Measurements from ENCODE around the gene JAZF1. TPM values are rescaled to one million over a fixed set of nuclear protein-coding genes. Genes with fewer than 3 reads are reported as not detected.

The JAZF1 gene
- total RNA-seq, 2 experiments from 2014 or later = 3.3 to 4.0 TPM

DNA sequence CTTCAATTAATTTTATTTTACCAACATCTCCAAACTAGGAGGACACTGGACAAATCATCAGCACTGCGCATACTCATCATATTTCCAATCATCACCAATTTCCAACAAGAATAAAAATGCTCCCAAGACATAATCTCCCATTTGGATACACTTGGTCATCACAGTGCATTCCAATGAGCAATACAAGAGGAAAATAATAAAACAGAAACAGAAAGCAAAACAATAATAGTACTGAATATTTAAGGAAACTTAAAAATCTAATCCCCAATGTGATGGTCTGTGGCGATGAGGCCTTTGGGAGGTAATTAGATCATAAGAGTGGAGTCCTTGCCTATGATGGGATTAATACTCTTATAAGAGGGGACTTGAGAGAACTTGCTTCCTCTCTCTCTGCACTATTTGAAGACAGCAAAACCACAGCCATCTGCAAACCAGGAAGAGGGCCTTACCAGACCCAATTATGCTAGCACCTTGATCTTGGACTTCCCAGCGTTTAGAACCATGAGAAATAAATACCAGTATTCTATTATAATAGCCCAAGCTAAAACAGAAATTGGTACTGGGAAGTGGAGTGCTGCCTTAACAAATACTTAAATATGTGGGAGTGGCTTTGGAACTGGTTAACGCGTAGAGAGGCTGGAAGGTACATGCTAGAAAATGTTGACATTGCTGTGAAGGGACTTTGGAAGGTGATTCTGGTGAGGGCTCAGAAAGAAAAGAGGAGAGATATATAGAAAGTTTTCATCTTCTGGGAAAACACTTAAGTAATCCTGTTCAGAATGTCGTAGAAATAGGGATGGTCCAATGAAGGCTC lies 91.5 kb downstream of the JAZF1 start:
- TF ChIP-seq, protein P1, sequence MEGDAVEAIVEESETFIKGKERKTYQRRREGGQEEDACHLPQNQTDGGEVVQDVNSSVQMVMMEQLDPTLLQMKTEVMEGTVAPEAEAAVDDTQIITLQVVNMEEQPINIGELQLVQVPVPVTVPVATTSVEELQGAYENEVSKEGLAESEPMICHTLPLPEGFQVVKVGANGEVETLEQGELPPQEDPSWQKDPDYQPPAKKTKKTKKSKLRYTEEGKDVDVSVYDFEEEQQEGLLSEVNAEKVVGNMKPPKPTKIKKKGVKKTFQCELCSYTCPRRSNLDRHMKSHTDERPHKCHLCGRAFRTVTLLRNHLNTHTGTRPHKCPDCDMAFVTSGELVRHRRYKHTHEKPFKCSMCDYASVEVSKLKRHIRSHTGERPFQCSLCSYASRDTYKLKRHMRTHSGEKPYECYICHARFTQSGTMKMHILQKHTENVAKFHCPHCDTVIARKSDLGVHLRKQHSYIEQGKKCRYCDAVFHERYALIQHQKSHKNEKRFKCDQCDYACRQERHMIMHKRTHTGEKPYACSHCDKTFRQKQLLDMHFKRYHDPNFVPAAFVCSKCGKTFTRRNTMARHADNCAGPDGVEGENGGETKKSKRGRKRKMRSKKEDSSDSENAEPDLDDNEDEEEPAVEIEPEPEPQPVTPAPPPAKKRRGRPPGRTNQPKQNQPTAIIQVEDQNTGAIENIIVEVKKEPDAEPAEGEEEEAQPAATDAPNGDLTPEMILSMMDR (IDR thresholded peaks at IDR 0.05) = no peak

DNA sequence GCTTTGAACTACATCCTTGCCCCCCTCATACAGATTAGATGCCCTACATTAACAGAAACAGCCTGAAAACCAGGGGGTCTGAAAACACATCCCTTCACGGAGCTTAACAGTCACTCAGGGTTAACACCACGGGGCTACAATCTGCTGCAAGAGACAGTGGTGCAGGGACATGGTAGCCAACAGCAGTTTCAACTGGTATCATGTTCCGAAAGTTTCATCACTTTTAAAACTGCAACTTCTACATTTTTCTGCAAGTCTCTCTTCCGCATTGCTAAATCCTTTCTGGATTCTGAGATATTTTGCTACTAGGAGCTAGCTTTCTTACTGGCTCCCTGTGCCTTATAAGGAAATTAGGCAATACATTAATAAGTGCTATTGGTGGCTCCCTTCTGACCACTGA lies 92.6 kb downstream of the JAZF1 start:
- intact Hi-C loops (cut with micrococcal nuclease) = no loop called here

More for the DNA sequence above, 91.5 kb downstream of the JAZF1 start:
- no peak overlapping the region for H3K27ac Mint-ChIP-seq
- ChIA-PET CTCF (interaction anchor here (0.7 to 7.0 kb wide), 5 partner anchors 7 to 27 kb away, joined by 3 to 60 read pairs (median 7); no protein-coding TSS in a partner anchor), POLR2A (no interaction called here)
- ATAC-seq (no peak), DNase-seq (no peak)
- no peak overlapping the region for H3K4me3 Mint-ChIP-seq
- H3K9me3 Mint-ChIP-seq = no peaks in the 10 kb centered on the region
- peaks cover 12% of the 10 kb centered on the region for H3K4me1 Mint-ChIP-seq (ENCODE audit: low read depth)
- H3K36me3 Mint-ChIP-seq (ENCODE audit: low read depth) = no peaks in the 10 kb centered on the region
- intact Hi-C loops (cut with micrococcal nuclease) = no loop called here
- H3K27me3 Mint-ChIP-seq = no peaks in the 10 kb centered on the region

DNA sequence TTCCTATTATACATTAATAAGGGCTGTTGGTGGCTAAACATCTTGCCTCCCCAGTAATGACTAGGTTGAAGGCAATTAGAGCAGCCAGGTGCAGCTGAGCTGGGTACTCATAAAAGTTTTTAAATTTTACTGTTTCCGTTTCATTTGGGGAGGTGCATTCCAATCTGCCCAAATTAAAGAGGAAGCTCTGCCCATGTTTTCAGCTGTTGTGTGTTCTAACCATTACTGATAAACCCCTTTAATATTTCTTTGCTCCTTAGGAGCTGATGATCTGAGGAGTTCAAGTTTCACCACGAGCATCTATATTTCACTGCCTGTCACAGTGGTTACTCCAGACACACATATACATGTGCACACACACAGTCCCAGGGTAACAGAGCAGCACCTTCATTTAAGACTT lies 94.4 kb downstream of the JAZF1 start:
- intact Hi-C loops (cut with micrococcal nuclease) = no loop called here
- ChIA-PET POLR2A (no interaction called here), CTCF (interaction anchor here (1.0 to 7.0 kb wide), 4 partner anchors 8 to 171 kb away, joined by 3 to 60 read pairs (median 7); no protein-coding TSS in a partner anchor)
- TF ChIP-seq, protein P1 (IDR thresholded peaks at IDR 0.05) = no peak
- ATAC-seq (no peak), DNase-seq (no peak)
- H3K4me1 Mint-ChIP-seq (ENCODE audit: low read depth) = peaks cover 12% of the 10 kb centered on the region
- no peak overlapping the region for H3K4me3 Mint-ChIP-seq
- H3K36me3 Mint-ChIP-seq (ENCODE audit: low read depth) = no peaks in the 10 kb centered on the region
- no peaks in the 10 kb centered on the region for H3K27me3 Mint-ChIP-seq
- H3K9me3 Mint-ChIP-seq = no peaks in the 10 kb centered on the region
- H3K27ac Mint-ChIP-seq = no peak overlapping the region

More for the DNA sequence above, 92.6 kb downstream of the JAZF1 start:
- POLR2A ChIA-PET = no interaction called here
- H3K9me3 Mint-ChIP-seq = no peaks in the 10 kb centered on the region
- ATAC-seq (no peak), DNase-seq (no peak)
- H3K36me3 Mint-ChIP-seq (ENCODE audit: low read depth) = no peaks in the 10 kb centered on the region
- TF ChIP-seq, protein P1 (IDR thresholded peaks at IDR 0.05) = no peak
- H3K4me3 Mint-ChIP-seq = no peak overlapping the region
- CTCF ChIA-PET = interaction anchor here (1.2 to 7.0 kb wide), 5 partner anchors 8 to 68 kb away, joined by 3 to 60 read pairs (median 4); no protein-coding TSS in a partner anchor
- H3K4me1 Mint-ChIP-seq (ENCODE audit: low read depth) = peaks cover 12% of the 10 kb centered on the region
- no peak overlapping the region for H3K27ac Mint-ChIP-seq
- H3K27me3 Mint-ChIP-seq = no peaks in the 10 kb centered on the region

DNA sequence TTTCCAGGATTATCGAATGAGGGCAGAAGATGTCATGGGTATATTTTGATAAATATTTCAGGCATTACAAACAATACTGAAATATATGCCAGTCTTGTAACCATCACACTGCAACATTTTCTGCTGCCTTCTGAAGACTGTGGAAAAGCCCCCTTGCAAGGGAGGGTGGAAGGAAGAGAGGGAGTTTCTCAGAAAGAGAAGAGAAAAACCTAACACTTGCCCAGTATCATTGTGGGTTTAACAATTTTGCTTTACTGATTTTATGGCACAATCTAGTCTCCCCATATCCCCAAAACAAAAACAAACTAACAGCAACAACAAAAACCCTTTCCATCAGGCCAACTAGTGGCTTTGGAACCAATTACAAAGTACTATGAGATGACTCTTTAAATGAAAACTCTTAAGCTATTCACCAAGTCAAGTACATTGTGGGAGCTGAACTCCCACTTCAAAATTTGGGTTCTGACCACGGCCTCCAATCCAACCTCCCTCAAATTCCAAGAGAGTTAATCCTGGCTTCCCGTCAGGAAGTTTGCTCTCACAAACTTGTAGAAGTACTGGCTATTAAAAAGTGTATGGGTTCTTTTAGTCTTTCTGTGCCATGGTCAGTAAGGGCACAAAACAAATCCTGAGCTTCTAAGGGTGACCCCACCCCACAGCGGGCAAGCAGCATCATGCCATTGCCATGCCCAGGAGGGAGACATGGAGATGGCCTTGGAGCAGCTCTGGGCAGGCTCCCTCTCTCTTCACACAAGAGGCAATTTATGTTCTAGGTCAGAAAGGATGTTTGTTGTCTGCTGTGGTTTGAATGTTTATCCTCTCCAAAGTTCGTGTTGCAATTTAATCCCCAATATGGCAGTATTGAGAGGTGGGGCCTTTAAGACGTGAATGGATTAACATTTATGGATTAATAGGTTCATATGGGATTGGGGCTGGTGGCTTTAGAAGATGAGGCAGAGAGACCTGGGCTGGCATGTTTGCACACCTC lies 96.3 kb downstream of the JAZF1 start:
- no peak for DNase-seq
- Mint-ChIP-seq H3K36me3 (ENCODE audit: low read depth) (no peaks in the 10 kb centered on the region), H3K4me3 (no peak overlapping the region), H3K27ac (no peak overlapping the region), H3K4me1 (ENCODE audit: low read depth) (peaks cover 5% of the 10 kb centered on the region), H3K9me3 (no peaks in the 10 kb centered on the region), H3K27me3 (no peaks in the 10 kb centered on the region)
- TF ChIP-seq, protein P1 (IDR thresholded peaks at IDR 0.05) = no peak
- ChIA-PET CTCF (interaction anchor here (7.0 kb wide), 1 partner anchor 11 kb away, joined by 60 read pairs; no protein-coding TSS in a partner anchor), POLR2A (no interaction called here)
- no peak for ATAC-seq
- intact Hi-C loops (cut with micrococcal nuclease) = no loop called here

Data from activated CD8-positive, alpha-beta T cell treated with anti-CD3 and anti-CD28 coated beads for 36 hours (primary cell).